Inflammatory macrophage treated with lipopolysaccharide for 1 hour (primary cell): ENCODE results near the gene IL21R.
"Not testable (repeated sequence)": the region's sequence is repeated elsewhere in the genome, so short reads cannot be mapped to it uniquely, and the experiment has no call there.

Experiments
- DNase-seq, 2 donors: peaks; one replicate each; pipeline ENCODE4 v3.0.0-alpha.2; 2020 to 2022

Gene IL21R

DNA sequence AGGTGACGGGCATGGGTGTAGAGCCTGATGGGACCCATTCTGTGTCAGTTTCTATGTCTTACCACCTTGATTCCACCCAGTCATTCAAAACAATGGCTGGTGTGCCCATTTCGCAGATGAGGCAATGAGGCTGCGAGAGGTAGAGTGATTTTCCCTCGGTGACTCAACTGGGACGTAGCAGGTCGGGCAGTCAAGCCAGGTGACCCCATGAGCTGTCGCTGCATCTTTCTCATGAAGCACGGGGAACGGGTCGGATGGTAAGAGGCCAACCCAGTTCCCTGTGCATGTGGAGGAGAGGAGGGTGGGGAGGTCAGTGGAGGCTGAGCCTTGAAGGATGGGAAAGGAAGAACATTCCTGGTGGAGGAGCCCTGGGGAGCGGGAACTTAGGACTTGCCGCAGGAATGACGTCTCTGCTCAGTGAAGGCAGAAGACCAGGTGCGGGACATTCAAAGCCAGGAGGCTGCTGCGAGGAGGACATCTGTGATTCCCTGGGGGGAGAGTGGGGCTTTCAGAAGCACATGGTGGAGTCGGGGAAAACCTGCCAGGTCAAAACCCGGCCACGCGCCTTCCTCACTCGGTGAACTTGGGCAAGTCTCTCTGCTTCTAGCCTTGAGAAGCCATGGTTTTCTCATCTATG is 1.1 kb downstream of the IL21R start:
- DNase-seq, result no peak

GRCh38 chr16:27403601-27403992 is 1.6 kb downstream of the IL21R start:
- no peak for DNase-seq

- no peak for DNase-seq
These were observed 2.3 kb downstream of the IL21R start for GRCh38 chr16:27404163-27404823.

DNA sequence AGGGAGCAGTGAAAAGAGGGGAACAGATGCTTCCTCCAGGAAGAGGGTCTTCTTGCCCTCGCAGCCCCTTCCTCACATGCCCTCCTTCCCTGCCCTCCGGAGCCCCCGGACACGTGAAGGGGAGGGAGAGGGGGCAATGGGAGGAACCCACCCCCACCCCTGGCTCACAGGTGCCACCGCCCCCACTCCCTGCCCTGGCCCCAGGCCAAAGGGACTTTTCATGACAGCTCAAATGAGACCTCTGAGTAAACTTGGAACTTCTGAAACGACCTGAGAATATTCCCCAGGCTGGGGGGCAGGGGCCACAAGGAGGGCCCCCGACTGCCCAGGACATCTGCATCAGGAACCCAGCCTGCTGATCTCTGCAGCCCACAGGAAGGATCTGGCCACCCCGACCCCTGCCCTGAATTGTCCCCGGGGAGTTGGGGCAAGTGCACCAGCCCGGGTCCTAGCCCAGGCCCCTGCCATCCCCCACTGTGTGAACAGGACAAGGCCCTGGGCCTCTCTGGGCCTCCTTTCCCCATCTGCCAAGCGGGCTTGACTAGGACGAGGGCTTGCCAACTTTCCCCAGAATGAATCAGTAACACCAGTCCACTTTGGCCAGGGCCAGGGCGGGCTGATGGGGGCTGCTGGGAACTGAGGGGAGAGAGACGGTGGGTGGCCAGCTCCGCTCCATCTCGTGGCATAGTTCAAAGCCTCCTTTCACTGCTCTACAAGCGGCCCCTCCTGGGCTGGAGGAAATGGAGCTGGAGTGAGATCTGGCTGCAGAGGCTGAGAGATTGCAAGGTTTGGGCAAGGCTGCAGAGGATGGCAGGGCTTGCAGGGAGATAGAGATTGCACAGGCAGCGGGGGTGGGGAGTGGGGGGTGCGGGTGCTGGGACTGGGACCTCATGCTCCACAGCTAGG is 3.8 kb downstream of the IL21R start:
- no peak for DNase-seq

- DNase-seq, result peak in 1 of 2 donors; percentile 30
These were observed 4.6 kb downstream of the IL21R start for GRCh38 chr16:27406511-27407128.

- DNase-seq, result no peak
These were observed 5.2 kb downstream of the IL21R start for GRCh38 chr16:27407133-27407532.

DNA sequence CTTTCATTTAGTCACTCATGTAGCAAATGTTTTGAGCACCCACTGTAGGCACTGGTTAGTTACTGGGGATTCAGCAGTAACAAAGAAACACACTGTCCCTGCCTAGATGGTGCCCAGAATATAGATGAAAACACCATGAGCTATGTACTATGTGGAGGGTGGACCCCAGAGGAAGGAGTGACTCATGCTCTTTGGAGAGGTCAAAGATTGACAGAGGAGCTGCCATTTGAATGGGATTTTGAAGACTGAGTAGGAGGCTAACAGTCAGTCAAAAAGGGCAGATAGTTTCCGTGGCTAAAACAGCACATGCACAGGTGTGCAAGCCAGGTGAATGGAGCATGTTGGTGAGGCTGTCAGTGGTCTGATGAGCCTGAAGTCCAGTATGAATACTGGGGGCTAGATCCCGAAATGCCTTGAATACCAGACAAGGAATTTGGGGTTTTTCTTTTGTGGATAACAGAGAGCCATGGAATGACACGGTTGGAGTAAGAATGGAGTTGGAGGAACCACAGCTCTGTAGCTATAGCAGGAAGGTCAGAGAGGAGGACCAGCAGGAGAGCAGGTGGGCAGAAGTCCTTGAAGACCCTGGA is 6.1 kb downstream of the IL21R start:
- DNase-seq, result peak; percentile 47 to 60

DNA sequence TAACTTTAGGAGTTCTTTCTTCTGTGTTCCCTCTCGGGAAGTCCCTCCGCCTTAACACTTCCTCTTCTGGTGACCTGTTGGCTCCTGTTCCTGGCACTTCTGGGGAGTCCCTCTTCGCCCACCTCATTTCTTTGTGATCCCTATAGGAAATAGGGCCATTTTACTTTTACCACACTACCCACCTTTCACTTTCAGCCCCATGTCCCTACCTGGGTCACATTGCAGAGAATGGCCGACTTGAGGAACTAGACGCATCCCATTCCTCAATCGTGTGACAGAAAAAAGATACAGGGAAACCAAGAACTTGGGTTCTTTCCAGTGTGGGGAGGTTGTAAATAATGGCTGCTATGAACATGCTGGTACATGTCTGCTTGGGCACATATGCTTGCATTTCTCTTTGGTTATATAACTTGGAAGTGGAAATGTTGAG is 6.6 kb downstream of the IL21R start:
- DNase-seq, result peak; percentile 49 to 91

GRCh38 chr16:27409958-27410357 is 8.0 kb downstream of the IL21R start:
- DNase-seq, result not testable (repeated sequence)

GRCh38 chr16:27410761-27411160 is 8.8 kb downstream of the IL21R start:
- peak; percentile 56 to 70 for DNase-seq

- DNase-seq, result peak; percentile 31 to 40
These were observed 12.0 kb downstream of the IL21R start for GRCh38 chr16:27413956-27414355.

GRCh38 chr16:27414788-27415431 is 12.9 kb downstream of the IL21R start:
- DNase-seq, result peak; percentile 79 to 81

DNA sequence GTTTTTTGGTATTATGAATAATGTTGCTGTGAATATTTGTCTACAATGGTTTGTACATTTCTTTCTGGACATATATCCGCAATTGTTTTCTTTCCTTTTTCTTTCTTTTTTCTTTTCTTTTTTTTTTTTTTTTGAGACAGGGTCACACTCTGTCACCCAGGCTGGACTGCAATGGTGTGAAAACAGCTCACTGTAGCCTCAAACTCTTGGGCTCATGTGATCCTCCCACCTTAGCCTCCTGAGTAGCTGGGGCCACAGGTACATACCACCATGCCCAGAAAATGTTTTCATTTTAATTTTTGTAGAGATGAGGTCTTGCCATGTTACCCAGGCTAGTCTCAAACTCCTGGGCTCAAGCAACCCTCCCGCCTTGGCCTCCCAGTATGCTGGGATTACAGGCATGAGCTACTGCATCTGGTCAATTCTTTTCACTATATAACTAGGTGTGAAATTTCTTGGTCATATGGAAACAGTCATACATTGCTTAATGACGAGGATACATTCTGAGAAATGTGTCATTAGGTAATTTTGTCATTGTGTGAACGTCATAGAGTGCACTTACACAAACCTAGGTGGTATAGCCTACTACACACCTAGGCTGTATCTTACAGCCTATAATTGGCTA is 15.2 kb downstream of the IL21R start:
- no peak for DNase-seq

- no peak for DNase-seq
These were observed 20.2 kb downstream of the IL21R start for GRCh38 chr16:27421961-27422740.

- DNase-seq, result no peak
These were observed 23.0 kb downstream of the IL21R start for GRCh38 chr16:27424772-27425498.

DNA sequence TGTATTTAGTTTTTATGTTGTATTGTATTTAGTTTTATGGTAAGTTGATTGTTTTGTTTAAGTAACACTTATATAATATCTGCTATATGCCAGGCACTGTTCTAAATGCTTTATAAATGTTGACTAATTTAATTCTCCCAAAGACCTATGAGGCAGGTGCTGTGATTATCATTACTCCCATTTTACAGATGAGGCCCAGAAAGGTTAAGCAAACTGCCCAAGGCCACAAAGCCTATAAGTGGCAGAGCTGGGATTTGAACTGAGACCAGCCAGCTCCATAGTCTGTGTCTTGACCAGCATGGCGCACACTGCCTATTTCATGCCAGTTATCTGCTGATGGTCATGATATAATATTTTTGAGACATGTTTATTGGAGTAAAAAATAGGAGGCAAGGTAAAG is 24.0 kb downstream of the IL21R start:
- DNase-seq, result no peak

- DNase-seq, result peak; percentile 63 to 72
These were observed 24.7 kb downstream of the IL21R start for GRCh38 chr16:27426423-27427408.

- DNase-seq, result no peak
These were observed 25.6 kb downstream of the IL21R start for GRCh38 chr16:27427538-27427937.
